ENCODE data around the gene ADGRA3. TPM values are rescaled to one million over a fixed set of nuclear protein-coding genes. Genes with fewer than 3 reads are reported as not detected.
"Not testable (repeated sequence)": the region's sequence is repeated elsewhere in the genome, so short reads cannot be mapped to it uniquely, and the experiment has no call there.

Gene ADGRA3
- total RNA-seq, 1 donor from 2014 or later = 32.5 TPM

- intact Hi-C loops (cut with DNase I) = no loop called here
- no peak for DNase-seq (ENCODE audit: missing footprints)
- ATAC-seq = no peak
Observed at GRCh38 chr4:22488106-22488505, 27.8 kb downstream of the ADGRA3 start.

GRCh38 chr4:22487328-22487727, 28.5 kb downstream of the ADGRA3 start:
- DNase-seq (ENCODE audit: missing footprints) (no peak), ATAC-seq (peak; percentile 49)
- intact Hi-C loops (cut with DNase I) = no loop called here

- DNase-seq (ENCODE audit: missing footprints) (no peak), ATAC-seq (no peak)
- intact Hi-C loops (cut with DNase I) = no loop called here
Observed at GRCh38 chr4:22486276-22486675, 29.6 kb downstream of the ADGRA3 start.

- intact Hi-C loops (cut with DNase I) = no loop called here
- ATAC-seq = no peak
- no peak for DNase-seq (ENCODE audit: missing footprints)
Observed at GRCh38 chr4:22485737-22486136, 30.1 kb downstream of the ADGRA3 start.

- intact Hi-C loops (cut with DNase I) = no loop called here
- no peak for DNase-seq (ENCODE audit: missing footprints)
- no peak for ATAC-seq
Observed at GRCh38 chr4:22483551-22483981, 32.3 kb downstream of the ADGRA3 start.

- ATAC-seq (peak; percentile 57), DNase-seq (ENCODE audit: missing footprints) (no peak)
- intact Hi-C loops (cut with DNase I) = no loop called here
Observed at GRCh38 chr4:22482250-22483127, 33.4 kb downstream of the ADGRA3 start.

GRCh38 chr4:22480675-22481327, 35.1 kb downstream of the ADGRA3 start:
- intact Hi-C loops (cut with DNase I) = no loop called here
- no peak for ATAC-seq
- DNase-seq (ENCODE audit: missing footprints) = no peak

- DNase-seq (ENCODE audit: missing footprints) = no peak
- intact Hi-C loops (cut with DNase I) = no loop called here
- ATAC-seq = no peak
Observed at GRCh38 chr4:22478426-22478825, 37.4 kb downstream of the ADGRA3 start.

- intact Hi-C loops (cut with DNase I) = no loop called here
- ATAC-seq = no peak
Observed at GRCh38 chr4:22477813-22478182, 38.1 kb downstream of the ADGRA3 start.

GRCh38 chr4:22477136-22477812, 38.6 kb downstream of the ADGRA3 start:
- ATAC-seq (no peak), DNase-seq (ENCODE audit: missing footprints) (no peak)
- intact Hi-C loops (cut with DNase I) = no loop called here

More at GRCh38 chr4:22477813-22478182, 38.1 kb downstream of the ADGRA3 start:
- no peak for DNase-seq (ENCODE audit: missing footprints)

GRCh38 chr4:22476011-22476410, 39.9 kb downstream of the ADGRA3 start:
- ATAC-seq (no peak), DNase-seq (ENCODE audit: missing footprints) (no peak)
- intact Hi-C loops (cut with DNase I) = no loop called here

- intact Hi-C loops (cut with DNase I); ATAC-seq; DNase-seq (ENCODE audit: missing footprints): not testable (repeated sequence)
Observed at GRCh38 chr4:22475311-22475646, 40.6 kb downstream of the ADGRA3 start.

GRCh38 chr4:22474636-22475310, 41.1 kb downstream of the ADGRA3 start:
- DNase-seq (ENCODE audit: missing footprints) (no peak), ATAC-seq (peak; percentile 36)
- intact Hi-C loops (cut with DNase I) = loop anchor here (5.0 kb wide), 1 partner anchor 43 kb away; the partner anchor contains the start of gene ADGRA3

- intact Hi-C loops (cut with DNase I) = loop anchor here (5.0 kb wide), 1 partner anchor 44 kb away; the partner anchor contains the start of gene ADGRA3
- DNase-seq (ENCODE audit: missing footprints) (no peak), ATAC-seq (no peak)
Observed at GRCh38 chr4:22473268-22473667, 42.6 kb downstream of the ADGRA3 start.

GRCh38 chr4:22471999-22472461, 43.8 kb downstream of the ADGRA3 start:
- intact Hi-C loops (cut with DNase I) = loop anchor here (1.0 to 5.0 kb wide), 2 partner anchors 28 to 45 kb away; partner anchors contain the start of gene ADGRA3
- DNase-seq (ENCODE audit: missing footprints) (no peak), ATAC-seq (peak; percentile 68)

GRCh38 chr4:22471419-22471818, 44.4 kb downstream of the ADGRA3 start:
- intact Hi-C loops (cut with DNase I) = loop anchor here (5.0 kb wide), 1 partner anchor 46 kb away; the partner anchor contains the start of gene ADGRA3
- no peak for ATAC-seq
- no peak for DNase-seq (ENCODE audit: missing footprints)

GRCh38 chr4:22466581-22466980, 49.3 kb downstream of the ADGRA3 start:
- ATAC-seq (peak; percentile 40), DNase-seq (ENCODE audit: missing footprints) (no peak)
- intact Hi-C loops (cut with DNase I) = no loop called here

- no peak for DNase-seq (ENCODE audit: missing footprints)
- intact Hi-C loops (cut with DNase I) = no loop called here
- ATAC-seq = no peak
Observed at GRCh38 chr4:22465996-22466395, 49.9 kb downstream of the ADGRA3 start.

GRCh38 chr4:22465349-22465748, 50.5 kb downstream of the ADGRA3 start:
- DNase-seq (ENCODE audit: missing footprints) (no peak), ATAC-seq (no peak)
- intact Hi-C loops (cut with DNase I) = no loop called here
